Hematopoietic multipotent progenitor cell treated with erythropoietin and hydrocortisone succinate and interleukin-3 and kit ligand, for 17 days (in vitro differentiated cells): ENCODE data around the gene CORO1C.

Experiments
- DNase-seq: peaks from one replicate; pipeline ENCODE4 v3.0.0-alpha.2; 2015; ENCODE audit warnings: low spot score

Gene CORO1C

DNA sequence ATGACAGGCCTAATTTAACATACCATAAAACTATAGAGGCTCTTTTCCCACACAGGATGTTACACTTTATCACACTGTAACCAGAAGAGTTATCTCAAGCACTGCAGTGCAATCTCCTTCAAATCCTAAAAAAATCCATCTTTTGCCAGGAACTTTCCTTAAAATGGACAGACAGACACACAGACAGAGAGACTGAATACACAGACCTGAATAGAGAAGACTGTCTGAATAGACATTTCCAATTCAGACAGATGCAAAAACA is 6.5 kb downstream of the CORO1C start:
- no peak for DNase-seq

DNA sequence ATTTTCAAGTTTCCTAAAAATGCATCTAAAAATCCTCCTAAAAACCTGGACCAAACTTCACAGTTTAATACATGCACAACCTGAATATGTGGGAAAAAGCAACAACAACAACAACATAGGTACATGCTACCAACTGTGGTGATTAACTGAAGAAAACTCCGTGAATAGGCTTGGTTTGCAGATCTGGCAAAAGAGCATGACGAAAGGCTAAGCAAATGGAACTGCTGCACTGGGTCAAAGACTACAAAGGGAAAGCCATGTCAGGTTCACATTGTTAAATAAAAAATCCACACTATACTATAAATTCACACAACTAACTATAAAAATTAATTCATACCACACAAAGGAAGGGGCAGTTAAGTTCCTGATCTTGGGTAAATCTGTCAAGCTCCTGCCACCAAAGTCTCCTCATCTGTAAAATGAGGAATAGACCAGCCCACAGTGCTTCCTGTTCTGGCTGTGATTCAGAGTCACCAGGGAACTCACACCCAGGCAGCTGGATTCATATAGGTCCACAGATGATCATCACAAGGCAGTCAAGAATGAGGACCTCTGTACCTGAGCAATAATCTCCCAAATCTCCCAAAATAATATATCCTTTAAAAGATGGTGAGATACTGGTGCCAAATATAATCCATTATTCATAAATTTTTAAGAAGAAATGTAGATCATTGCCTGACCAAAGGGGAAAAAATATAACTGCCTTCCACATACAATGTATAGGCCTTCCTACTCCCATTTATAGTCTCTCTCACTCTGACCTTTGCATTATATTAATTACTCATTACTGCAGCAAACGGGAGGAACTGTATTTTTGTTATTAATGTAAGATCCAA is 7.0 kb downstream of the CORO1C start:
- no peak for DNase-seq

DNA sequence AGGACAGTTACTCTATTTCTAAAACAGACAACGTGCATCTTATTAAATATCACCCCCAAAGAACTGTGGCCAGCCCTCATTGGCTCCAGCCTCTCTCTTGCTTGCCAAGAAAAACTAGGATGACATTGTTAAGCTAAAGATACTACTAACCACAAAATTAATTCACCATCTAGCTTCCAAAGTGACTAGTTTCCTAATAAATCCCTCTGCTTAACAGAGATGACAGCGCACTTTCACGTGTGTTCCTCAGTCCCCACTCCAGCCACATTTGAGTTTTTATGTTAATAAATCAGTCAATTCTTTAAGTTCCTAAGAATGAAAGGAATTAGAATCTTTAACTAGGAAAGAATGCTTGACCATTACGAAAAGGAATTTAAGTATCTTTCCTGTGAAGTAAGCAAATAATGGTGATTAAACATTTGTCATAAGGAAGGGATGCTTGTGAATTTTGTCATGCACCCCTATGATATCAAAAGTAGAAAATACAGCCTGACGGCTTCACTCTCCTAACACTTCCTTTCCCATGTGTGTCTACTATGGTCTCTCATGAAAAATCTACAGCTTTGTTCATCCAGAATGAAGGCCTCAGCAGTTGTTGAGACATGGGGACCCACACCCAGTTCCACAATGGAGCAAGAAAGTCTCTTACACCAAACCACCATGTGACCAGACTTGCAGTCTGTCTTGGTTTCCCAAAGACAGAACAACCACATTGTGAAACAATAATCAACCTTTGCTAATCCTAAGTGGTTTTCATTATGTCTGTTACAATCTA is 8.1 kb downstream of the CORO1C start:
- no peak for DNase-seq

DNA sequence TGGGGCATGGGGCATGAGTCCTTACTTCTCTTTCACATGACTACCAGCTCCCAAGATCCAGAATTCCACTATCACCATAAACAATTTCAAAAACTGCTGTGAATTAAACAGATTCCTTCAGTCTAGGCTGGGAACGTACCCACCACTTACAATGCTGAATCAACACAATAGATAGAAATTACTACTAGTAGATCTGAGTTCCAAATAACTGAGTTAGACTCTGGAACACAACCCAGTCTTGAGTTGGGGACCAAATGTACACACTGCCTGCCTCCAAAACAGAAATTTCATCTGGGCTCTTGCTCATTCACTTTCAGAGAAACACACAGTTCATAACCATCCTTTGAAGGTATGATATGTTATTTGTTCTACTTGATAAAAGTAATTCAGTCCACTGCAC is 8.9 kb downstream of the CORO1C start:
- no peak for DNase-seq

DNA sequence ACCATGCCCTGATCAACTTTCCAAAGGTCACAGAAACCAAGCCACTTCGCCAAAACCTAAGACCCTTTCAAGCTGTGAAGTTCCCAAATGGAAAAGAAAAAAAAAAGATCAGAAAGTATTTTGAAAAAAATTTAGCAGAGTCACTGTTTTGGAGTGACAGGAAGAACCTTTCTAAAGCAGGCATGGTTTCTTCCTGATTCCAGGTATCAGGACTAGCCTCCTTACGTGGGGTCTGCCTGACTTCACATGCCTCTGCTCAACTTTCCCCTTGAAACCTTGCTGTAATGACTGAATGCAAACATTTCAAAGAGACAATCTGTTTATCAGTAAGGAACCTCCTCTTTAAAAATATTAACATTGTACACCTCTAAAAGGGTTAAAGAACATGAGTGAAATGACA is 9.5 kb downstream of the CORO1C start:
- DNase-seq = no peak

DNA sequence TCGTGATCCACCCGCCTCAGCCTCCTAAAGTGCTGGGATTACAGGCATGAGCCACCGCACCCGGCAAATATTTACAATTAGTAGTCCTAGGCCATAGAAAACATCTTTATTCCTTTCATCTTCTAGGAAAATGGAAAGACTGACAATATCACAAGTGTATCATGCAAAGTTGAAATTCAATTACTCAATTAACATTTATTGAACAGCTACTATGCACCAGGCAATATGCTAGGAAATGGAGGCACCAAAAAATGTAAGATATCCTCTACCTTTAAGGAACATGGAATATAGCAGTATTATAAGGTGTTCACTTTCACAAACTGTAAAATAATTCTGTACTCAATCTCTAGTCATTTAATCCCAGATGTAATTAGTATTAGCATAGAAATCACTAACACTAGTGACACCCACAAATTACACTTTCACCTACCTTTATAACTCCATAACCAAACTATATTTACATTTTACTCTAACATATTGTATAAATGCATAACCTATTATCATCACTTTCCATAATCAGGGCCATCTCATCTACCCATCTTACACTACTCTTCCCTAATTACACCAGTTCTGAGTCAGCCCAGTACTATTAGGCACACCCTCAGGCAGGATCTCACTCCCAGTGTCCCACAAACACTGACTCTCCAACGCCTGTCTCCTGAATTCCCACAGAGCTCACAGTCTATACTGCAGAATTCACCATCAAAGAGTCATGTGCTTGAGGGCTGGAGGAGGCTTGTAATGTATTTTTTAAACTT is 10.4 kb downstream of the CORO1C start:
- DNase-seq = no peak

DNA sequence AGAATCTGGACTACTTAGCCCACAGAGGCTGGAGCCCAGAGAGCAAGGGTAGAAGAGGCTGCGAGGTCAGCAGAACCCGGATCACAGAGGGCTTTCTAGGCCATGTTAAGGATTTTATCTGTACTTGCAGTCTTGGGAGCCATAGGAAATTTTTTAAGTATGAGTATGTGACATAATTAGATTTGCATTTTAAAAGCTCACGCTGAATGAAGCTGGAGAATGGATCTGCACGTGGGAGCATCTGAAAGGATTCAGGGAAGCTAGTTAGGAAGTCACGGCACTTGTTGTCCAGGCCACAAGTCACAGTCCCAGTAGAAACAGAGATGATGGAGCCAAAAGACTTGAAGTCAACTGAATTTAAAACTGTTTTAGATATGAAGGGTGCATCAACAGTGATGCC is 14.1 kb downstream of the CORO1C start:
- DNase-seq = no peak

DNA sequence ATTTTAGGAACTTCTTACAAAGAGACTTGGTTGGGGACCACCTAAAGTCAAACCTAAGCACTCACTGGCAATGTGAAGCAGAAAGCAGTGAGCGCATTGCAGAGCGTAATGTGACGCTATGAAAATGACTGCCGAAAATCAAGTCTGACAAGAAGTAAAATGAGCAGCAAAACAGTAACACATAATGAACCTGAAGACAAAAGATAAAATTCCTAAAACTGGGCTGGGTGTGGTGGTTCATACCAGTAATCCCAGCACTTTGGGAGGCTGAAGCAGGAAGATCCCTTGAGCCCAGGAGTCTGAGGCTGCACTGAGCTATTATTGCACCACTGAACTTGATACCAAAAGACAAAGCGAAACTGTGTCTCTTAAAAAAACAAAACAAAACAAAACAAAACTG is 16.5 kb downstream of the CORO1C start:
- DNase-seq = no peak

DNA sequence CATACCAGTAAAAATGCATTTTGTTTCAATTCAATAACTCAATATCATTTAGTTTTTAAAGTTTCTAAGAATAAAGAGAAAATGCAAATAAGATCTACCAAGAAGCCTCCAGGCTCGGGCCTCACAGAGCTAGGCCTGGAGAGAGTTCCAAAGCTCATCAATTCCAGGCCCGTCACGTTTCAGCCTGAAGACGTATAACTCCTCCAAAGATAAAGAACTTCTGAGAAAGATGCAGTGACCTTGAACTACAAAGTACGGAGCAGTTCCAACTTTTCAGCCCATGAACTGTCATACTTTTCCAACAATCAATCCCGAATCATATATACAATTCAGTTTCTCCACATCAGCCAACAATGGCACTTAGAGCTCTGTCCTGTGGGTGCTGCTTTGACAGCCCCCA is 17.8 kb downstream of the CORO1C start:
- no peak for DNase-seq

DNA sequence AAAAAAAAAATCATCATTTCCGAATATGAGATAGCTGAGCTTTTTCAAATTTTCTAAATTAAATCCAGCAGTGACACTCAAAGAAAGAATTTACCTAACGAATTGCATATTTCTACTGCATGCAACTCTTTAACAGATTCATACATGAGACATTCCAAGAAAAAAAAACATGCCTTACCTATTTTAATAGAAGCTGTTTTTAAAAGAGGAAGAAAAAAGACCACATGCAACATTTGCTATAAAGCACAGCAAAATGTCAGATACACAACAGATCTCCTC is 18.5 kb downstream of the CORO1C start:
- DNase-seq = no peak

DNA sequence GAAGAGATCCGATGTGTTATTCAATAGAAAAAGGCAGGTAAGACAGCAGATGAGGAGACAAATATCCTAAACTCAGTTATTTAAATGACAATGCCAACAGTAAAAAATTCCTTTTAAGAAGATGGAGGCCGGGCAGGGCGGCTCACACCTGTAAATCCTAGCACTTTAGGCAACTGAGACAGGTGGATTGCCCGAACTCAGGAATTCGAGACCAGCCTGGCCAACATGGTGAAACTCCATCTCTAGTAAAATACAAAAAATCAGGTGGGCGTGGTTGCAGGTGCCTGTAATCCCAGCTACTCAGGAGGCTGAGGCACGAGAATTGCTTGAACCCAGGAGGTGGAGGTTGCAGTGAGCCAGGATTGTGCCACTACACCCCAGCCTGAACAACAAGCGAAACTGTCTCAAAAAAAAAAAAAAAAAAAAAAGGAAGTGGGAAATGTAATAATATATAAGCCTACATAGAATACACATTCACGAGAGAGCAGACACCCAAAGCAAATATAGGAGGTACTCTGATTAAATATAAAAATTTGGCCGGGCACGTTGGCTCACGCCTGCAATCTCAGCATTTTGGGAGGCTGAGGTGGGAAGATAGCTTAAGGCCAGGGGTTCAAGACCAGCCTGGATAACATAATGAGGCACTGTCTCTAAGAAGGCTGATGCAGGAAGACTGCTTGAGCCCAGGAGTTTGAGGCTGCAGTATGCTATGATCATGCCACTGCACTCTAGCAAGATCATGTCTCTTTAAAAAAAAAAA is 19.0 kb downstream of the CORO1C start:
- DNase-seq = no peak

DNA sequence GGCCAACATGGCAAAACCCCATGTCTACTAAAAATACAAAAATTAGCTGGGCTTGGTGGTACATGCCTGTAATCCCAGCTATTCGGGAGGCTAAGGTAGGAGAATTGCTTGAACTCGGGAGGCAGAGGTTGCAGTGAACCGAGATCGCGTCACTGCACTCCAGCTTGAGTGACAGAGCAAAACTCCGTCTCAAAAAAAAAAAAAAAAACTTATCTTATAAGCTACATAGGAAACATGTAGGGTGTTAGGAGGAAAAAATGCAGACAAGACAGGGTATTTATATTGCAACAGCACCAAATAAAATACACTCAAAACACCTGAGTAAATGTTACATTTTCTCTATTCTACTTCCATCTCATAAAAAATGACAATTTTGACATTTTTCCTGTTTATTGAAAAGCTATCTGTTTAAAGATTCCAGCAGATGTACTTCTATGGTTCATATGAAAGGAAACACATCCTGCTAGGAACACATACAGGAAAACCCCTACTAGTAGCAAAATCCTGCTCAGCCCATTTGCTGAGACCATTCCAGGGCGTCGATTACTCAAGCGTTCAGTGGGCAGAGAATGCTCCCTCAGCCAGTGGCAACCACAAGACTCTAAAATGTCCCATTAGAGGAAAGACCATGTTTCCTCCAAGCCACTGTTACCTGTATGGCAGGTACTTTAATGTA is 19.7 kb downstream of the CORO1C start:
- peak; percentile 54 for DNase-seq

DNA sequence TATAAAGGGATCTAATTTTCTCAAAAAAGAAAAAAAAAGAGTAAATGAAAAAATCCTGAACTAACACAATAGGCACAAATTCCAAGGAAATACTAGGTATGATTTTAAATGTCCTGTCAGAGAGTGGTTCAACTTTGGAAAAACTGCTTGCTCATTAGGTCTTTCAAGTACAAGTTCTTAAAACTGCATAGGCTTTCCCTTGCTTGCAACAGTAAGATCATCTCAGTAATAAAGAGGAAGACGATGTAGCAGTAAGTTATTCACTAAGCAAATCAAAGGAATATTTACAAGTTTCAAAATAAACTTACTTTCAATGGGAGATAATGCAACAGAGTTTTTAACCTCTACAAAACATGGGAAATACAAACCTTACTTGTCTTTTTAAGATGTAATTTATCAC is 21.6 kb downstream of the CORO1C start:
- DNase-seq = no peak

DNA sequence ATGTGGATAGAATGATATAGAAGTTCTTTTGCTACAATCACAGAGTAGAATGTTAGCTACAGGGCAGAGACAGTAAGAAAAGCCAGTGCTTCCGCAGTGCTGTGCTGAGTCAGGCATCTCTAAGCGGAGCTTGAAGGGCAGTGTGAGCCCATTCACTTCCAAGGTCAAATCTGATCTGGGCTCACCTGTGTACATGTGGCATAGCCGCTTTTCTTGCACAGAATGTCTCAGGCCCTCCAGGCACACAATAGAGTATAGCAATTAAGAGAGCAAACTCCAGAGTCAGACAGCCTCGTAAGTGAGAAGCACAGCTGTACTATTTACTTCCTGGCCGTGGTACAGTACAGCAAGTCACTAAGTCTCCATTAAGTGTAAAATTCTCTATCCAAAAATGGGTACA is 26.8 kb downstream of the CORO1C start:
- DNase-seq = no peak

DNA sequence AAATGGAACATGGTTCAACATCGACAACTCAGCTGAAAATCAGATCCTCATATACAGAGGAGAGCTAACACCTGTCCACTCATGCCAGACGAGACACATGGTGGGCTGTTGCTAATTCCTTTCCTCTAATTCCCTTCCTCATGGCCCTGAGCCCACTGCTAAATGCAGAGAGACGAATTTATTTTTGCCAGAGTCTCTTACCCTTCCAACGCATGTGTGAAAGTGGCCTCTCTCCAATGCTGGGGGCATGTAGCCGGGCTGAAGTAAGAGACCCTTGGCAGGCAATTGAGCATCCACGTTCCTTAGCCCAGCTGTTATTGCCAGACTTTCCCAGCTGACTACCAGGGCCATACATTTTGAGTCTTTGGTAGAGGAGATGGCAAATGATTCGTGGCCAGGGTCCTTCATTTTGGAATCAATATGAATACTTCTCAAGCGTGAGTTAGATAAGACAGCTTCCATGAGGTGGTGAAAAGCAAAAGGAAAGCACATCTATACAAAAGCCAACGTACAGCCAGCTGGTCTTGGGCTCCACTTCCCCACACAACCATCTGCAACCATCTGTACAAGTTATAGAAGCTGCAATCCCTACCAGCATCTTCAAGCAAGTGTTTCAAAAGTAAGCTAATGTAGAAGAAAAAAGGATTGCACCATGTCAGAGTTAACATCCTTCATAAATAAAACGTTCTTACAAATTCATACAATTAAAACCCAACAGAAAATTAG is 28.6 kb downstream of the CORO1C start:
- DNase-seq = no peak

DNA sequence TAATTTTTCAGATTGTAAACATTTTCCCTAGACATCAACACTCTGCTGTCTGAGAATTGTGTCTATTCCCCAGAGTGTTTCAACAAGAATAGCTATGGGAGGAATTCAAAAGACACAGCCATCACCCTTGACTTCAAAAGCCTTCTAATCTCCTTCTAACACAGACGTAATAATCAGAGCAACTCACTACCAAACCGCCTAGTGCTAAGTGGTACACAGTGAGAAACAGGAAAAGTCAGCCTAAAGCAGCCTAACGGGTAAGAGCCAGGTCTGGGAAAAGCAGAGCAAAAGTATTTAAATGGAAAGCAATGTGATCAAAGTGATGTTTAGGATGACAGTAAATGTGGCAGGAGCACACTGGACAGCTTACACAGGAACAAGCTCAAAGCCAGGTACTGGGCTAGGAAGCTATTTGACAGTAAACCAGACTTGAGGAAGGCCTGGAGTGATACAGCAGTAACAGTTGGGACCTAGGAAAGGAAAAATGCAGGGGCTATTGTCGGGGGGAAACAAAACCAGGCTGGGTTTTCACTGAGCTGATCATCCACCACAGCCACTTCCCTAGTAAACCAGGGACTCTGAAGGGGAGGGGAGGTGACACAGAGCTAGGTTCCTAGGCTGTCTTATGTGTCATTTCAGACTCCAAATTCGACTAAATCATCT is 29.4 kb downstream of the CORO1C start:
- DNase-seq = peak; percentile 62

DNA sequence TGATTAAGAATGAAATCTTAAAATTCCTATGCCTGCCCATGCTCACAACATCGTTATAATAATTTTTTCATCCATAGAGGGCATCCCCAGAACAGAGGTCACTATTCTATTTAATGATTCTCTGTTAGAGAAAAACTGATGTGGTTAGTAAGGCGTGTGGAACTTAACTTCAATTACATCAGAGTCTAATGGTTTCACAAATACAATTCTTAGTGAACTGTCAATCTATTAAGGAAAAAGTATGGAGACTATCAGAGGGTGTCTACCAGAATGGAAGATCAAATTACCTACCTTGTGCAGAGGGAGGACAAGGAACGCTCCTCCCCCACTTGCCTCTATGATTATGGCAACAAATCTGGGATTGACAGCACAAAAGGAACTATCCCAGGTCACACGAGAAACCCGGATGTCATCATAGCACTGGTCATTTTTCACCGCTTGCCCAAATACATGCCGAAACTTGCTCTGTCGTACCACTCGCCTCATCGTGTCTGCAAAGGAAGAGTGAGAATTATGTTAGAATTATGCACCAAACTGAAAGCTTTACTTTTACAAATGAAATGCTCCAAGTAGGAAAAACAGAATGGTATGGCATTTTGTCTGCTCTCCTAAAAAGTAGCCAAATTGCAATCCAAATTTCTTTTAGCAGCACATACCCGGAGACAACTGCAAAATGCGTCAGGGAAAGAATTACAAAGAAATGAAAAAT is 30.3 kb downstream of the CORO1C start:
- DNase-seq = peak; percentile 29

DNA sequence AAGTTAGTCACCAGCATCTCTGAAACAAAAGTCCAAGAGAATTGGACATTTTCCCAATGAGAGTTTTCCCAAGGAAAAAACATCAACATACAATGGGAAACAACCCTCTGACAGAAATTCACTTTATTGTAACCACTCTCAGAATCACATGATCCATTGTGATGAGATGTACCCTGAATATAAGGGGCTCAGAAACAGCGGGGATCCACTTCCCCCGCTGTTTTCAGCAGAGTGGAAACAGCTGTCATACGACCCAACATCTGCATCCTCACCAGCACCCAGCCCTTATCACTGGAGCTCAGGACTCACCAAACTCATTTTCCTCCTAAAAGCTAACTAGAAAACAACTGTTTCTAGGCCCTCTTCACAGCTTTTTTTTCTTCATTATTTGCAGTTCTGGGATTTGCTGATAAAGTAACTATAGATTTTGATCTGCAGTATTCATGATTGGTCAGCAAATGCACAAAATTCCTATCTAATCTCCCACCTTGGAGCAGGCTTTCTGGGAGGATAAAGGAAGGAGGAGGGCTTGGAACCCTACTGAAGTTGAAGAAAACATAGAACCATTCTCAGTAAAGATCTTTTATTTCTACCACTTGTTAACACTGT is 31.3 kb downstream of the CORO1C start:
- peak; percentile 79 for DNase-seq

DNA sequence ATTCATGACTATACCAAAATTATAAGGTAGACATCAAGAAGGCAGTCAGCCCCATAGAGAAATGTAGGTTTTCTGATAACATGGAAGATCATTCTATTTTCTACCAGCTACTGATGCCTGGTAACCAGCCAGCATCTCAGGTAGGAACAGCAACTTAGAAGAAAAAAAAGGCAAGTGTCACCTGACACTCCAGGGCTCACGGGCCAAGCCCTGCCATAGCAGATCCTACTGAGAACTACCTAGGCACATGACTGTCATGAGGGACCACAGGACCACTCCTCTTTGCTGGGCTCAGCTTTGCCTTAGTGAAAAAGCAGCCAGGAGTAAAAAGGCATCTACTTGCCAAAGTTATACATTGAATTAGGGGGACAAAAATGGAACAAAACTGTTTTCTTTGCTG is 33.4 kb downstream of the CORO1C start:
- DNase-seq = no peak

DNA sequence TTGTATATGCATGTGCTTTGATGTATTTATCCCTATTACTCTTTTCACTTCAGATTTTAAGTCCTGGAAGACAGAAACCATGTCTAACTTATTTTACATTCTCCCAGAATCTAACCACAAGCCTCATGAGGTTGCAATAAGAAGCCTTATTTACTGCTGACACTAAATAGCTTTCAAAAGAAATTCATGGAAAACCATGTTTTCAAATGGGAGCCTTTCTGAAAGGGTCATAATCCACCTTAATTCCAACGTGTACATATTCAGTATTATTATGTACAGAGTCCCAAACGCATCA is 34.4 kb downstream of the CORO1C start:
- no peak for DNase-seq
